ENCODE data around the gene RPUSD1. TPM values are rescaled to one million over a fixed set of nuclear protein-coding genes. Genes with fewer than 3 reads are reported as not detected.

The RPUSD1 gene
- total and polyA plus RNA-seq, 3 donors from 2014 or later = 11.4 to 24.0 (median 18.6) TPM

DNA sequence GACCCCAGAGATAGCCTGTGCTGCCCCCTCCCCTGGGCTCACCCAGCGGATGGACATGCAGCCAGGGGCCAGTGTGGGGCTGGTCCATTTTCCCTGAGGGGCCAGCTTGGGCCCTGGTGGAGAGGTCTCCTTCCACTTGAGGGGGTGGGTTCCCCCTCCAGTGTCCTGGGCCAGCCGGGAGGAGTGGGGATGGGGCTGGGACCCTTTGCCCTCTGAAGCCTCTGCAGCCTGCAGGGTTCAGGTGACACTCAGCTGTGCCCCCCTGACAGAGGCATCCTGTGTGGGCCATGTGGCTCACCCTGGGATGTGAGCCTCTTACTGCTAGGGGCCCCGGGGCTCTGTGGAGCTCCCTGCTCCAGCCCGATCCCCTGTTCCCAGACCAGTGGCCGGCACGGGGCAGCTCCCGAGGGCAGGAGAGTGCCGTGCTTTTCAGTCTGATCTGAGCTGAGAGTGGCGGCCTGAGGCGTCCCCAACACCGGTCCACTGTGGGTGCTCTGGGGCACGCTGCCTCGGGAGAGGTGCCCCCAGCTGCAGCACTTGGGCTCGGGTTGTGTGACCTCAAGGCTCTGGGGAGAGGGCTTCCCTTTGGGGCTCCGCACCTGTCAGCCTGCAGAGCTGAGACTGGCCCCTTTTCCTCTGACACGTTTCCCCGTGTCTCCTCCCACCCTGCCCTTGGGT, 12.8 kb upstream of the RPUSD1 start:
- Histone ChIP-seq H3K36me3 (ENCODE audit: low read depth, missing control alignments) (no peaks in the 10 kb centered on the region), H3K27me3 (no peaks in the 10 kb centered on the region), H3K27ac (no peak overlapping the region), H3K9me3 (no peaks in the 10 kb centered on the region), H3K4me1 (peaks cover 5% of the 10 kb centered on the region), H3K4me3 (no peak overlapping the region)
- 25 to 38% methylated on average over 6 to 9 of the region's 17 CpGs for WGBS, 2 donors
- TF ChIP-seq CTCF (IDR thresholded peaks at IDR 0.05) = no peak
- no peak for TF ChIP-seq POLR2A (IDR thresholded peaks at IDR 0.05)
- intact Hi-C loops (cut with DNase I; ENCODE audit: low total_unique reads) = no loop called here
- DNase-seq = no peak

DNA sequence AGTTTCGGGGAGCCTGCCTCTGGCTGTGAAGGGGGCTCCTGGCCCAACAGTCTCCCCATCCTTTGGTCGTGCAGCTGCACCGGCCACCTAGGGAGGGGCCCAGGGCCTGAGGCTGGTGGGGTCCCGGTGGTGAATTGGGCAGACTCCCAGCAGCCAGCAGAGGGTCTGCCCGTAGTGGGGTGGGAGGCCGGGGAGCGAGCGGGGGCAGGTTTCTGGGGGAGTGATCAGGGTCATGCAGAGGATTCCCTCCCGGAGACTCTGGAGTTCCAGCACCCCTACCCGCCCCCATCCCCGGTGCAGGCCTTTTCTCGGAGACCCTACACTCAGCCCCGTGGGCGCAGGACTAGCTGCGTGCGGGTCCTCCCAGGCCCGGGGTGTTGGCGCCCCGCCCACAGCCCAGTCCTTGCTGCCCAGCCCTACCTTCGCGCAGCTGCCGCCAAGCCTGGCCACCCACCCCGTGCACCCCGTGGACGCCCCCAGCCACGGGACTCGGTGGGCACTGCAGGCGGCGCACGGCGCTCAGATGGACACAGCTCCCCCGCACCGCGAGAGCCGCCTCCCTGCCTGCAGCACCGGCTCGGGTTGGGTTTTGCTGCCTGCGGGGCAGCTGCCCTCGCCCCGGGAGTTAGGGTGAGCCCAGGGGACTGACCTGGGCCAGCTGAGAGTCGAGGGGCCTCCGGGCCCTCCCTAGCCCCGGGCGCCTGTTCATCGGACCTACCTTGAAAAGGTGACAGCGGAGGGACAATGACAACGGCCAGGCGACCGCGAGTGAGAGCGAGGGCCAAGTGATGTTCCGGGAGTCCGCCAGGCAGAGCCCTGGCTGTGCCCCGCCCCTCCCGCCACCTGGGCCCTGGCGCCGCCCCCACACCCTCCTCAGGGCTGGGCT, 12.0 kb upstream of the RPUSD1 start, which contains the start of gene GNG13:
Gene GNG13 (minus strand): TSS at position 787 of the 886 bp plus-strand sequence. CDS start 1,657 bp downstream, outside the sequence.
- intact Hi-C loops (cut with DNase I; ENCODE audit: low total_unique reads) = no loop called here
- H3K36me3 ChIP-seq (ENCODE audit: low read depth, missing control alignments) = no peaks in the 10 kb centered on the region
- TF ChIP-seq POLR2A (IDR thresholded peaks at IDR 0.05) = no peak
- no peak for TF ChIP-seq CTCF (IDR thresholded peaks at IDR 0.05)
- H3K4me1 ChIP-seq = peaks cover 4% of the 10 kb centered on the region
- no peak within 1 kb of the TSS for H3K4me3 ChIP-seq
- H3K27ac ChIP-seq = no peak within 1 kb of the TSS
- 25 to 50% methylated on average over 24 to 55 of the region's 57 CpGs for WGBS, 2 donors
- no peaks in the 10 kb centered on the region for H3K9me3 ChIP-seq
- H3K27me3 ChIP-seq = no peaks in the 10 kb centered on the region
- DNase-seq = no peak

DNA sequence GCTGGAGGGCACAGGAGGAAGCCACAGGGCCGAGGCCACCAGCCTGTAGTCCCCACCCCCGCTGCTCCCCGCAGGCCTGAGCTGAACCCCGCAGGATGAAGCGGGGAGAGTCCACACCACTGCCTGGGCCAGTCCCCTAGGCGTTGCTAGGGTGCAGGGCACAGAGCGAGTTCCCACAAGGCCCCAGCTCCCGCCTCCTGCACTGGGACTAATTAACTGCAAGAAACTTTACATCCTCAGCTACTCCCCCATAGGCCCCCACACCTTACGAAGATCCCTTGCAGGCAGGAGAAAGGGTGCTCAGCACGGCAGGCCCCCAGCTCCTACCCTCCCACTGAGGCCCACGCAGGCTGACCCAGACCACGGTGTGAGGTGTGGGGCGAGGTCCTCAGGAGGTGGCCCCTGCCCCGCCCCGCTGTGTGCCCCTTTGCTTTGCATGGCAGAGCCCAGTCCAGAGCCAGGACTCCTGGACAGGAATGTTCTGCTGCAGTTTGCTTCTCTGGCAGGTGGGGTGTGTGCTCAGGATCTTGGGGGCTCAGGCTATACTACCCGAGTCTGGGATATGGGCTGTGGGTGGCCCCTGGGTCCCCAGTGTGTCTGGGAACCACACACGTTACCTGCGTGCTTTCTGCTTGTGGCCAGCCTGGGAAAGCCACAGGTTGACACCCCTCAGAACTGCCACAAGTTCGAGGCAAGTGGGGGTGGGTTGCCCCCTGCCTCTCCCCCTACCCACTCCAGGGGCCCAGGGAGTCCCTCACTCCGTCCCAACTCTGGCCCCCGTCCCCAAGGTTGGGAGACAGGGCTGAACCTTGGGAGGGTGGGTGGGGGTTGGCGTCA, 11.1 kb upstream of the RPUSD1 start:
- no peaks in the 10 kb centered on the region for H3K27me3 ChIP-seq
- intact Hi-C loops (cut with DNase I; ENCODE audit: low total_unique reads) = no loop called here
- H3K4me1 ChIP-seq = peaks cover 4% of the 10 kb centered on the region
- H3K27ac ChIP-seq = no peak overlapping the region
- DNase-seq = no peak
- no peaks in the 10 kb centered on the region for H3K36me3 ChIP-seq (ENCODE audit: low read depth, missing control alignments)
- H3K9me3 ChIP-seq = no peaks in the 10 kb centered on the region
- TF ChIP-seq POLR2A (IDR thresholded peaks at IDR 0.05) (no peak), CTCF (IDR thresholded peaks at IDR 0.05) (no peak)
- no peak overlapping the region for H3K4me3 ChIP-seq
- WGBS, 2 donors = 59 to 65% methylated on average over 15 to 22 of the region's 22 CpGs

DNA sequence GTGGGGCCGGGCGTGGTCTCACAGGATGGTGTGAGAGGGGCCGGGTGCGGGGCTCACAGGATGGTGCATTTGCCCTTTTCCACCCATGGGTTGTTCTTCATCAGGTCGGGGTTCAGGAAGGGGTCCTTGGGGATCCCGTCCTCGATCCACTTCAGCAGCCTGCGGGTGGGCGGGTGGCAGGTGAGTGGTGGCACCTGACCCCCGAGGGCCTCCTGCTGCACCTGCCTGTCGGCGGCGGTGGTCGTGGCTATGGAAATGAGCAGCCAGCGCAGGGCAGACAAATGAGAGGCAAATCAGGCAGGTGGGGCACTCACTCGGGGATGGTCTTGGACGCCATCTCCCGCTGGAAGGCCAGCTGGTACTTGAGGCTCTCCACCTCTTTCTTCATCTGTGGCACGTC, 10.5 kb upstream of the RPUSD1 start:
- 88 to 93% methylated on average over 8 to 19 of the region's 19 CpGs for WGBS, 2 donors
- H3K27me3 ChIP-seq = no peaks in the 10 kb centered on the region
- TF ChIP-seq CTCF (IDR thresholded peaks at IDR 0.05) = no peak
- TF ChIP-seq POLR2A (IDR thresholded peaks at IDR 0.05) = no peak
- no peak for DNase-seq
- no peaks in the 10 kb centered on the region for H3K9me3 ChIP-seq
- no peak overlapping the region for H3K27ac ChIP-seq
- peaks cover 4% of the 10 kb centered on the region for H3K4me1 ChIP-seq
- intact Hi-C loops (cut with DNase I; ENCODE audit: low total_unique reads) = no loop called here
- no peak overlapping the region for H3K4me3 ChIP-seq
- H3K36me3 ChIP-seq (ENCODE audit: low read depth, missing control alignments) = no peaks in the 10 kb centered on the region
